IMR-90 (cell line): Measurements from ENCODE around the gene IGSF8. TPM values are rescaled to one million over a fixed set of nuclear protein-coding genes. Genes with fewer than 3 reads are reported as not detected.

Experiments
- ATAC-seq: fragments of 200-7000 bp; cut with Tn5 transposase; 2 replicates; pipeline ENCODE4 v1.9.1; 2020; ENCODE audit warnings: low read depth, mild to moderate bottlenecking, moderate library complexity
- BruUV-seq: library from RNA; stranded (reverse); fragments of 400-500 nt; replicated peaks from 2 replicates; lab custom pipeline; 2021; lab: Mats Ljungman, UMichigan
- CTCF ChIA-PET: fragments of 300-600 bp; formaldehyde crosslinking; extraction: SDS; loops from one replicate; lab custom pipeline; 2021; ENCODE audit warnings: antibody characterized with exemption; lab: Yijun Ruan, JAX
- POLR2A ChIA-PET: fragments of 300-600 bp; sonication (Branson Sonifier 250); formaldehyde crosslinking; loops from one replicate; lab custom pipeline; 2022; ENCODE audit warnings: antibody characterized with exemption; ENCODE audit not compliant: unreplicated experiment; lab: Charles Lee
- DNase-seq: peaks from one replicate; pipeline ENCODE4 v3.0.0; 2013
- H2AFZ ChIP-seq: replicated peaks from 2 replicates; pipeline ENCODE3; 2013; ENCODE audit warnings: low read length, mild to moderate bottlenecking; ENCODE audit not compliant: poor library complexity
- H2AK5ac ChIP-seq: 2 replicates; pipeline ENCODE4 v1.6.1; 2013; ENCODE audit warnings: low read depth, low read length, inconsistent platforms
- H2AK9ac ChIP-seq: replicated peaks from 2 replicates; pipeline ENCODE3; 2013; ENCODE audit warnings: mild to moderate bottlenecking, low read depth, low read length, moderate library complexity; ENCODE audit not compliant: poor library complexity
- H2BK120ac ChIP-seq: 2 replicates; pipeline ENCODE4 v1.6.1; 2013; ENCODE audit warnings: low read depth, low read length, inconsistent platforms
- H2BK15ac ChIP-seq: 3 replicates; pipeline ENCODE4 v1.6.1; 2013; ENCODE audit warnings: low read depth, low read length, inconsistent platforms
- H2BK20ac ChIP-seq: 2 replicates; pipeline ENCODE4 v1.6.1; 2013; ENCODE audit warnings: low read depth, mild to moderate bottlenecking, inconsistent platforms, low read length, moderate library complexity
- H2BK5ac ChIP-seq: 2 replicates; pipeline ENCODE4 v1.6.1; 2013; ENCODE audit warnings: mild to moderate bottlenecking, low read depth, low read length, inconsistent platforms; ENCODE audit not compliant: poor library complexity, severe bottlenecking
- H3K14ac ChIP-seq: replicated peaks from 2 replicates; pipeline ENCODE4 v1.6.1; 2013; ENCODE audit warnings: low read depth, low read length, inconsistent platforms
- H3K18ac ChIP-seq: 2 replicates; pipeline ENCODE4 v1.6.1; 2013; ENCODE audit warnings: low read depth, low read length, control low read depth
- H3K23ac ChIP-seq: 2 replicates; pipeline ENCODE4 v1.6.1; 2013; ENCODE audit warnings: low read depth, low read length, inconsistent platforms
- H3K27ac ChIP-seq: 2 replicates; pipeline ENCODE4 v1.5.1; 2013; ENCODE audit warnings: mild to moderate bottlenecking, control low read depth, low read length; ENCODE audit not compliant: insufficient read depth
- H3K27me3 ChIP-seq: 2 replicates; pipeline ENCODE4 v1.6.1; 2013; ENCODE audit warnings: low read length; ENCODE audit not compliant: control insufficient read depth, insufficient read depth
- H3K36me3 ChIP-seq: 2 replicates; pipeline ENCODE4 v1.6.1; 2013; ENCODE audit warnings: low read length, mixed read lengths; ENCODE audit not compliant: control insufficient read depth, insufficient read depth
- H3K4ac ChIP-seq: 2 replicates; pipeline ENCODE4 v1.6.1; 2013; ENCODE audit warnings: low read depth, low read length, inconsistent platforms
- H3K4me1 ChIP-seq: 2 replicates; pipeline ENCODE4 v1.6.1; 2013; ENCODE audit warnings: low read length, mixed read lengths; ENCODE audit not compliant: control insufficient read depth, insufficient read depth
- H3K4me2 ChIP-seq: 2 replicates; pipeline ENCODE4 v1.6.1; 2013; ENCODE audit warnings: low read depth, mild to moderate bottlenecking, control low read depth, low read length, moderate library complexity
- H3K4me3 ChIP-seq: 2 replicates; pipeline ENCODE4 v1.5.1; 2013; ENCODE audit warnings: low read depth, mild to moderate bottlenecking, control low read depth, low read length, moderate library complexity; ENCODE audit not compliant: insufficient read depth
- H3K56ac ChIP-seq: 2 replicates; pipeline ENCODE4 v1.6.1; 2013; ENCODE audit warnings: low read length, inconsistent platforms; ENCODE audit not compliant: insufficient read depth; ENCODE audit errors: extremely low read depth
- H3K79me1 ChIP-seq, 2 experiments: 2 replicates each; pipeline ENCODE4 v1.6.1; 2013; ENCODE audit warnings: low read length in 2 of 2, inconsistent platforms in 1 of 2, low read depth in 1 of 2
- H3K9ac ChIP-seq: 2 replicates; pipeline ENCODE4 v1.6.1; 2013; ENCODE audit warnings: low read depth, low read length, control low read depth
- H3K9me1 ChIP-seq: 2 replicates; pipeline ENCODE4 v1.6.1; 2013; ENCODE audit warnings: low read length, inconsistent platforms; ENCODE audit not compliant: insufficient read depth
- H3K9me3 ChIP-seq: 2 replicates; pipeline ENCODE4 v1.6.1; 2013; ENCODE audit warnings: low read length; ENCODE audit not compliant: control insufficient read depth, insufficient read depth
- H4K20me1 ChIP-seq: 2 replicates; pipeline ENCODE4 v1.6.1; 2013; ENCODE audit warnings: low read length, inconsistent platforms; ENCODE audit not compliant: insufficient read depth
- H4K5ac ChIP-seq: 2 replicates; pipeline ENCODE4 v1.6.1; 2013; ENCODE audit warnings: mild to moderate bottlenecking, low read depth, low read length, control low read depth
- H4K8ac ChIP-seq, 2 experiments: 2 replicates each; pipeline ENCODE4 v1.6.1; 2013; ENCODE audit warnings: low read depth in 2 of 2, low read length in 2 of 2, control low read depth in 1 of 2, inconsistent platforms in 1 of 2
- H4K91ac ChIP-seq: 2 replicates; pipeline ENCODE4 v1.6.1; 2013; ENCODE audit warnings: low read depth, low read length, inconsistent platforms; ENCODE audit not compliant: insufficient read depth
- BHLHE40 ChIP-seq: fragments of 150-350 bp; IDR thresholded peaks from 2 replicates; pipeline ENCODE4 v1.6.1; 2016; ENCODE audit warnings: mild to moderate bottlenecking, low read depth, low read length
- CHD1 ChIP-seq: IDR thresholded peaks from 2 replicates; pipeline ENCODE4 v1.6.1; 2012; ENCODE audit warnings: low read depth, low read length, improper control_type of control experiment
- FOS ChIP-seq: fragments of 150-350 bp; IDR thresholded peaks from 2 replicates; pipeline ENCODE4 v1.6.1; 2016; ENCODE audit warnings: low read depth, low read length
- MAFK ChIP-seq: IDR thresholded peaks from 2 replicates; pipeline ENCODE4 v1.6.1; 2012; ENCODE audit warnings: low read depth, low read length, improper control_type of control experiment
- MXI1 ChIP-seq: IDR thresholded peaks from 2 replicates; pipeline ENCODE4 v1.6.1; 2012; ENCODE audit warnings: low read depth, mild to moderate bottlenecking, low read length, moderate library complexity, borderline replicate concordance
- NFE2L2 ChIP-seq: fragments of 150-350 bp; IDR thresholded peaks from 2 replicates; pipeline ENCODE4 v1.6.1; 2016; ENCODE audit warnings: low read depth, mild to moderate bottlenecking, low read length
- POLR2A ChIP-seq: IDR thresholded peaks from 2 replicates; pipeline ENCODE4 v1.6.1; 2012; ENCODE audit warnings: mild to moderate bottlenecking, low read depth, low read length
- RCOR1 ChIP-seq: IDR thresholded peaks from 2 replicates; pipeline ENCODE4 v1.6.1; 2012; ENCODE audit warnings: mild to moderate bottlenecking, low read length, improper control_type of control experiment; ENCODE audit not compliant: insufficient replicate concordance
- RFX5 ChIP-seq: IDR thresholded peaks from 2 replicates; pipeline ENCODE4 v1.8.0; 2012; ENCODE audit warnings: low read depth, mild to moderate bottlenecking, low read length, moderate library complexity
- SMC3 ChIP-seq: fragments of 150-350 bp; IDR thresholded peaks from 2 replicates; pipeline ENCODE4 v1.6.1; 2016; ENCODE audit warnings: low read depth, mild to moderate bottlenecking, antibody characterized with exemption, low read length, moderate library complexity
- WGBS, 2 experiments: methylation state at CpG; one replicate each; pipeline versions ENCODE4 v1.1.5 to v1.1.7; 2013; ENCODE audit warnings: missing lambda C conversion rate in 2 of 2; ENCODE audit not compliant: insufficient read length in 1 of 2; ENCODE audit errors: extremely low coverage in 2 of 2; 5-methylcytosine and 5-hydroxymethylcytosine counted together
- dilution Hi-C: fragments of 300-500 bp; cut with HindIII; formaldehyde crosslinking; loops from one replicate; pipeline ENCODE4 v1.14.3; 2018; ENCODE audit warnings: low sequenced_read_pairs; ENCODE audit not compliant: unreplicated experiment
- in situ Hi-C: fragments of 300-500 bp; cut with MboI; formaldehyde crosslinking; loops from 3 replicates; pipeline ENCODE4 v1.14.3; 2019; ENCODE audit warnings: low sequenced_read_pairs, inconsistent platforms, mixed read lengths
- intact Hi-C: fragments of 100-400 bp; cut with micrococcal nuclease; formaldehyde crosslinking; loops from 2 replicates; pipeline ENCODE4 v1.10.0; 2022
- polyA plus RNA-seq, 3 experiments: library from polyadenylated mRNA; depleted of rRNA; stranded (reverse); fragments of >200 nt; gene quantifications; 2 replicates each; pipeline ENCODE4 v1.2.3, GENCODE V29; 2012; ENCODE audit warnings: low replicate concordance in 1 of 3
- total RNA-seq: library from RNA; depleted of rRNA; stranded (reverse); fragments of >200 nt; gene quantifications from 2 replicates; pipeline ENCODE4 v1.2.3, GENCODE V29; 2012
- TF ChIP-seq, protein P1 (sequence below): conservative IDR thresholded peaks from 2 replicates; pipeline ENCODE4 v1.5.1; 2012; ENCODE audit warnings: mild to moderate bottlenecking, low read depth, low read length, improper control_type of control experiment
- TF ChIP-seq, protein P2 (sequence below): fragments of 150-350 bp; IDR thresholded peaks from 2 replicates; pipeline ENCODE4 v1.6.1; 2017; ENCODE audit warnings: mild to moderate bottlenecking, antibody characterized with exemption, low read length, low read depth
- TF ChIP-seq, protein P3 (sequence below): fragments of 150-350 bp; IDR thresholded peaks from 2 replicates; pipeline ENCODE4 v1.6.1; 2016; ENCODE audit warnings: low read depth, mild to moderate bottlenecking, low read length, moderate library complexity, borderline replicate concordance

Gene IGSF8
- total and polyA plus RNA-seq, 2 of the 4 experiments (the other 2 are of a cell fraction) = 8.8 to 25.2 TPM

DNA sequence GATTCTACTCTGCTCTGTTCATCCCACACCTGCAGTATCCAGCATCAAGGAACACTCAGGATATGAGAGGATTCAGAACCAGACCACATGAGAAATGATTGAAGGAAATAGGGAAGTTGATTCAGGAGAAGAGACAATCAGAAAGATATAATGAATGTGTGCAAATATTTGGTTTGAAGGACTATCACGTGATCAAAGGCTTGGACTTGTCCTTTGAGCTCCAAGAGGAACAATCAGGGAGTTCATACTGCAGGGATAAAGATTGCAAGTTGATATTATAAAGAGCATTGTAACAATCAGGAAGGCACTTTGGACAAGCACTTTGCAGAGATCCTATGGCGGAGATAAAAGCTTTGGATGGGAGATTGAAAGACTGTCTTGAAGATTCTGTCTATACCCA, 52.8 kb downstream of the IGSF8 start:
- H3K9me1 ChIP-seq = no peaks in the 10 kb centered on the region
- H3K23ac ChIP-seq = no peak overlapping the region
- H3K36me3 ChIP-seq = no peaks in the 10 kb centered on the region
- no peak overlapping the region for H3K4me3 ChIP-seq
- H4K91ac ChIP-seq = no peak overlapping the region
- no peak overlapping the region for H4K8ac ChIP-seq
- peaks cover 34% of the 10 kb centered on the region for H3K27me3 ChIP-seq
- no peak overlapping the region for H4K5ac ChIP-seq
- no peak overlapping the region for H3K4me2 ChIP-seq
- BruUV-seq = no TSS peak
- H3K79me1 ChIP-seq = no peaks in the 10 kb centered on the region
- no peak for ATAC-seq
- no peak overlapping the region for H2BK15ac ChIP-seq
- no peak for DNase-seq
- H2AK5ac ChIP-seq = no peak overlapping the region
- no peak overlapping the region for H2AFZ ChIP-seq
- TF ChIP-seq FOS (no peak), RCOR1 (no peak), SMC3 (no peak), NFE2L2 (no peak), BHLHE40 (no peak), MAFK (no peak), CHD1 (no peak), POLR2A (no peak), RFX5 (no peak), MXI1 (no peak)
- TF ChIP-seq, protein P1, sequence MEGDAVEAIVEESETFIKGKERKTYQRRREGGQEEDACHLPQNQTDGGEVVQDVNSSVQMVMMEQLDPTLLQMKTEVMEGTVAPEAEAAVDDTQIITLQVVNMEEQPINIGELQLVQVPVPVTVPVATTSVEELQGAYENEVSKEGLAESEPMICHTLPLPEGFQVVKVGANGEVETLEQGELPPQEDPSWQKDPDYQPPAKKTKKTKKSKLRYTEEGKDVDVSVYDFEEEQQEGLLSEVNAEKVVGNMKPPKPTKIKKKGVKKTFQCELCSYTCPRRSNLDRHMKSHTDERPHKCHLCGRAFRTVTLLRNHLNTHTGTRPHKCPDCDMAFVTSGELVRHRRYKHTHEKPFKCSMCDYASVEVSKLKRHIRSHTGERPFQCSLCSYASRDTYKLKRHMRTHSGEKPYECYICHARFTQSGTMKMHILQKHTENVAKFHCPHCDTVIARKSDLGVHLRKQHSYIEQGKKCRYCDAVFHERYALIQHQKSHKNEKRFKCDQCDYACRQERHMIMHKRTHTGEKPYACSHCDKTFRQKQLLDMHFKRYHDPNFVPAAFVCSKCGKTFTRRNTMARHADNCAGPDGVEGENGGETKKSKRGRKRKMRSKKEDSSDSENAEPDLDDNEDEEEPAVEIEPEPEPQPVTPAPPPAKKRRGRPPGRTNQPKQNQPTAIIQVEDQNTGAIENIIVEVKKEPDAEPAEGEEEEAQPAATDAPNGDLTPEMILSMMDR = no peak
- TF ChIP-seq, protein P2, sequence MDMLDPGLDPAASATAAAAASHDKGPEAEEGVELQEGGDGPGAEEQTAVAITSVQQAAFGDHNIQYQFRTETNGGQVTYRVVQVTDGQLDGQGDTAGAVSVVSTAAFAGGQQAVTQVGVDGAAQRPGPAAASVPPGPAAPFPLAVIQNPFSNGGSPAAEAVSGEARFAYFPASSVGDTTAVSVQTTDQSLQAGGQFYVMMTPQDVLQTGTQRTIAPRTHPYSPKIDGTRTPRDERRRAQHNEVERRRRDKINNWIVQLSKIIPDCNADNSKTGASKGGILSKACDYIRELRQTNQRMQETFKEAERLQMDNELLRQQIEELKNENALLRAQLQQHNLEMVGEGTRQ = no peak
- TF ChIP-seq, protein P3, sequence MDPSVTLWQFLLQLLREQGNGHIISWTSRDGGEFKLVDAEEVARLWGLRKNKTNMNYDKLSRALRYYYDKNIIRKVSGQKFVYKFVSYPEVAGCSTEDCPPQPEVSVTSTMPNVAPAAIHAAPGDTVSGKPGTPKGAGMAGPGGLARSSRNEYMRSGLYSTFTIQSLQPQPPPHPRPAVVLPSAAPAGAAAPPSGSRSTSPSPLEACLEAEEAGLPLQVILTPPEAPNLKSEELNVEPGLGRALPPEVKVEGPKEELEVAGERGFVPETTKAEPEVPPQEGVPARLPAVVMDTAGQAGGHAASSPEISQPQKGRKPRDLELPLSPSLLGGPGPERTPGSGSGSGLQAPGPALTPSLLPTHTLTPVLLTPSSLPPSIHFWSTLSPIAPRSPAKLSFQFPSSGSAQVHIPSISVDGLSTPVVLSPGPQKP = no peak
- intact Hi-C loops (loop anchor here (2.0 kb wide), 1 partner anchor 33 kb away; no protein-coding TSS in a partner anchor), dilution Hi-C loops (no loop called here), in situ Hi-C loops (no loop called here)
- ChIA-PET POLR2A (no interaction called here), CTCF (interaction anchor here (0.9 to 2.7 kb wide), 6 partner anchors 9 to 39 kb away, joined by 3 to 16 read pairs (median 6); partner anchors contain the start of gene PIGM)
- no peak overlapping the region for H3K9ac ChIP-seq
- H2BK20ac ChIP-seq = no peak overlapping the region
- H2BK120ac ChIP-seq = no peak overlapping the region
- WGBS, 2 experiments = 14% methylated on average over 1 of the region's 2 CpGs; no CpG with 5 or more reads in 1 of the 2 experiments
- H3K9me3 ChIP-seq = no peaks in the 10 kb centered on the region
- no peak overlapping the region for H3K18ac ChIP-seq
- no peak overlapping the region for H2AK9ac ChIP-seq
- H3K27ac ChIP-seq = no peak overlapping the region
- H3K4me1 ChIP-seq = no peaks in the 10 kb centered on the region
- no peak overlapping the region for H3K4ac ChIP-seq
- H3K14ac ChIP-seq = no peak overlapping the region
- no peak overlapping the region for H3K56ac ChIP-seq
- no peaks in the 10 kb centered on the region for H4K20me1 ChIP-seq
- H2BK5ac ChIP-seq = no peak overlapping the region
